OCI-LY1 (cell line): Measurements from ENCODE around the gene CDKAL1.

Experiments
- H2AFZ ChIP-seq: fragments of 200-600 bp; sonication (generic), shearing (Covaris generic); 2 replicates; pipeline ENCODE4 v1.6.0; 2014; ENCODE audit warnings: antibody characterized with exemption, mild to moderate bottlenecking, low read length
- H3F3A ChIP-seq: fragments of 200-600 bp; sonication (generic), shearing (Covaris generic); 2 replicates; pipeline ENCODE4 v1.6.0; 2014; ENCODE audit warnings: mild to moderate bottlenecking, antibody characterized with exemption, low read length, moderate library complexity; ENCODE audit not compliant: insufficient read depth
- H3K27ac ChIP-seq: fragments of 200-600 bp; sonication (generic); 2 replicates; pipeline ENCODE4 v1.5.1; 2014; ENCODE audit warnings: low read length, mixed run types, mild to moderate bottlenecking, low read depth; ENCODE audit not compliant: poor library complexity, severe bottlenecking
- H3K27me3 ChIP-seq: fragments of 200-600 bp; sonication (generic); 2 replicates; pipeline ENCODE4 v1.6.0; 2014; ENCODE audit warnings: antibody characterized with exemption, mild to moderate bottlenecking, low read length, moderate library complexity; ENCODE audit not compliant: insufficient read depth
- H3K36me3 ChIP-seq: fragments of 200-600 bp; sonication (generic); 2 replicates; pipeline ENCODE4 v1.6.1; 2014; ENCODE audit warnings: mild to moderate bottlenecking, antibody characterized with exemption, low read length, moderate library complexity, mixed read lengths; ENCODE audit not compliant: insufficient read depth
- H3K4me1 ChIP-seq: fragments of 200-600 bp; sonication (generic); 2 replicates; pipeline ENCODE4 v1.5.1; 2014; ENCODE audit warnings: mild to moderate bottlenecking, low read length, moderate library complexity; ENCODE audit not compliant: insufficient read depth, severe bottlenecking
- H3K4me2 ChIP-seq: fragments of 200-600 bp; sonication (generic), shearing (Covaris generic); 2 replicates; pipeline ENCODE4 v1.6.1; 2014; ENCODE audit warnings: low read length
- H3K4me3 ChIP-seq: fragments of 200-600 bp; sonication (generic); 2 replicates; pipeline ENCODE4 v1.5.1; 2014; ENCODE audit warnings: low read length, low read depth, mild to moderate bottlenecking, mixed read lengths; ENCODE audit not compliant: poor library complexity, severe bottlenecking
- H3K79me2 ChIP-seq: fragments of 200-600 bp; shearing (Covaris generic); 2 replicates; pipeline ENCODE4 v1.6.1; 2016; ENCODE audit warnings: mixed run types, low read length, mixed read lengths; ENCODE audit not compliant: insufficient read depth
- H3K9ac ChIP-seq: fragments of 200-600 bp; sonication (generic), shearing (Covaris generic); 2 replicates; pipeline ENCODE4 v1.6.1; 2014; ENCODE audit warnings: mild to moderate bottlenecking, low read length, mixed read lengths
- H3K9me2 ChIP-seq: fragments of 200-600 bp; sonication (generic), shearing (Covaris generic); 2 replicates; pipeline ENCODE4 v1.6.1; 2014; ENCODE audit warnings: low read depth, mild to moderate bottlenecking, low read length, mixed read lengths
- H3K9me3 ChIP-seq: fragments of 200-600 bp; shearing (Covaris generic); 2 replicates; pipeline ENCODE4 v1.6.1; 2014; ENCODE audit warnings: low read length, mixed read lengths
- H4K20me1 ChIP-seq: fragments of 200-600 bp; sonication (generic), shearing (Covaris generic); 2 replicates; pipeline ENCODE4 v1.6.0; 2016; ENCODE audit warnings: mild to moderate bottlenecking, low read length; ENCODE audit not compliant: insufficient read depth
- EZH2 ChIP-seq: fragments of 200-600 bp; sonication (generic), shearing (Covaris generic); IDR thresholded peaks from 2 replicates; pipeline ENCODE4 v1.8.0; 2017; ENCODE audit warnings: borderline replicate concordance, mixed run types, mild to moderate bottlenecking, antibody characterized with exemption, low read length, moderate library complexity, mixed read lengths
- TF ChIP-seq, protein P1 (sequence below): fragments of 200-600 bp; sonication (generic), shearing (Covaris generic); IDR thresholded peaks from 2 replicates; pipeline ENCODE4 v1.5.1; 2017; ENCODE audit warnings: mild to moderate bottlenecking, antibody characterized with exemption, low read length, moderate library complexity, mixed read lengths

The CDKAL1 gene

DNA sequence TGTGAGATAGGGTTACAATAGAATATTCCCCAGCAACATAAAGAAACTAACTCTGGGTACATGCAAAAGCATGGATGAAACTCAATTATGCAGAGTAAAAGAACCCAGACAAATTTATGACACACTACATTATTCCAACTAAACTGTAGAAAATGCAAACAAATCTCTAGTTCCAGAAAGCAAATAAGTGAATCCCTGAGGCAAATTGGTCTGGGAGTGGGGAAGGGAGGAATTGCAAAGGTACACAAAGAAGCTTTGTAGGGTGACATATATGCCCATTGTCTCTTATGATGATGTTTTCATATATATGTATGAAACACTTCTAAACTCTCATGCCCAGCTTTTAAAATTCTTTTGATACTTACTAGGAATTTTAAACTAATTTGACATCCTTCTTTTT, 266.0 kb downstream of the CDKAL1 start:
- H3K27ac ChIP-seq = no peak overlapping the region
- H3K4me1 ChIP-seq = no peaks in the 10 kb centered on the region
- H3F3A ChIP-seq = no peaks in the 10 kb centered on the region
- H3K9me3 ChIP-seq = no peaks in the 10 kb centered on the region
- no peak overlapping the region for H3K9ac ChIP-seq
- H3K36me3 ChIP-seq = no peaks in the 10 kb centered on the region
- no peaks in the 10 kb centered on the region for H3K9me2 ChIP-seq
- no peak overlapping the region for H2AFZ ChIP-seq
- TF ChIP-seq EZH2 = no peak
- TF ChIP-seq, protein P1, sequence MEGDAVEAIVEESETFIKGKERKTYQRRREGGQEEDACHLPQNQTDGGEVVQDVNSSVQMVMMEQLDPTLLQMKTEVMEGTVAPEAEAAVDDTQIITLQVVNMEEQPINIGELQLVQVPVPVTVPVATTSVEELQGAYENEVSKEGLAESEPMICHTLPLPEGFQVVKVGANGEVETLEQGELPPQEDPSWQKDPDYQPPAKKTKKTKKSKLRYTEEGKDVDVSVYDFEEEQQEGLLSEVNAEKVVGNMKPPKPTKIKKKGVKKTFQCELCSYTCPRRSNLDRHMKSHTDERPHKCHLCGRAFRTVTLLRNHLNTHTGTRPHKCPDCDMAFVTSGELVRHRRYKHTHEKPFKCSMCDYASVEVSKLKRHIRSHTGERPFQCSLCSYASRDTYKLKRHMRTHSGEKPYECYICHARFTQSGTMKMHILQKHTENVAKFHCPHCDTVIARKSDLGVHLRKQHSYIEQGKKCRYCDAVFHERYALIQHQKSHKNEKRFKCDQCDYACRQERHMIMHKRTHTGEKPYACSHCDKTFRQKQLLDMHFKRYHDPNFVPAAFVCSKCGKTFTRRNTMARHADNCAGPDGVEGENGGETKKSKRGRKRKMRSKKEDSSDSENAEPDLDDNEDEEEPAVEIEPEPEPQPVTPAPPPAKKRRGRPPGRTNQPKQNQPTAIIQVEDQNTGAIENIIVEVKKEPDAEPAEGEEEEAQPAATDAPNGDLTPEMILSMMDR = no peak
- H4K20me1 ChIP-seq = no peaks in the 10 kb centered on the region
- no peak overlapping the region for H3K4me3 ChIP-seq
- H3K27me3 ChIP-seq = no peaks in the 10 kb centered on the region
- no peak overlapping the region for H3K4me2 ChIP-seq
- no peaks in the 10 kb centered on the region for H3K79me2 ChIP-seq

DNA sequence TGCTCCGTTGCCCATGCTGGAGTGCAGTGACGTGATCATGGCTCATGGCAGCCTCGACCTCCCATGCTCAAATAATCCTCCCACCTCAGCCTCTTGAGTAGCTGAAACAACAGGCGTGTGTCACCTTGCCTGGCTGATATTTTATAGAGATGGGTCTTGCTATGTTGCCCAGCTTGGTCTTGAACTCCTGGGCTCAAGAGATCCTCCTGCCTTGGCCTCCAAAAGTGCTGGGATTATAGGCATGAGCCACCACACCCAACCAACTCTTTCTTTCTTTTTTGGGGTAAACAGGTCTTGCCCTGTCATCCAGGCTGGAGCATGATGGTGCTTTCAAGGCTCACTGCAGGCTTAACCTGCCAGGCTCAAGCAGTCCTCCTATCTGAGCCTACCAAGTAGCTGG, 266.4 kb downstream of the CDKAL1 start:
- H3K27ac ChIP-seq = no peak overlapping the region
- TF ChIP-seq EZH2 = no peak
- TF ChIP-seq, protein P1 = no peak
- H3K9ac ChIP-seq = no peak overlapping the region

DNA sequence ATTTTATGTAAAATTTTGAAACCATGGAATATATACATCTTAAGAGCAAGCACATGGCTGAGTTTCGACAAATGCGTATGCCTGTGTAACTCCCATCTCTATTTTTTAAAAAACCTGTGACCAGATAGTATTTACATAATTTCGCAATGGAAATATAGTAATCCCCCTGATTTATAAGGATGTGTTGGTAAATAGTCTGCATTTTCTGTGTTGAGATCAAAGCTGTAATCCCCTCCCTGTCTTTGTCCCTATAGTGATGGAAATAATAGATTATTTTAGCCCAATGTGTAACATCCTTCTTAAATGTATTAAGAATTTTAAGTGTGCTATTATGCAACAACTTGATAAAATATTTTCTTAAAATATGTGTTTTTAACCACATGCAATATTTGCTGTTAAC, 267.3 kb downstream of the CDKAL1 start:
- Histone ChIP-seq H3K4me1 (no peaks in the 10 kb centered on the region), H3K9ac (no peak overlapping the region), H3K9me3 (no peaks in the 10 kb centered on the region), H3K4me3 (no peak overlapping the region), H3K4me2 (no peak overlapping the region), H3K27me3 (no peaks in the 10 kb centered on the region), H3K27ac (no peak overlapping the region), H3K79me2 (no peaks in the 10 kb centered on the region), H3K9me2 (no peaks in the 10 kb centered on the region), H3F3A (no peaks in the 10 kb centered on the region), H2AFZ (no peak overlapping the region), H4K20me1 (no peaks in the 10 kb centered on the region), H3K36me3 (no peaks in the 10 kb centered on the region)
- TF ChIP-seq, protein P1 = no peak
- TF ChIP-seq EZH2 = no peak

More for the DNA sequence above, 266.4 kb downstream of the CDKAL1 start:
- H3K4me1 ChIP-seq = no peaks in the 10 kb centered on the region
- H3K9me2 ChIP-seq = no peaks in the 10 kb centered on the region
- H2AFZ ChIP-seq = no peak overlapping the region
- no peaks in the 10 kb centered on the region for H3K79me2 ChIP-seq
- H3K36me3 ChIP-seq = no peaks in the 10 kb centered on the region
- no peaks in the 10 kb centered on the region for H3F3A ChIP-seq
- H4K20me1 ChIP-seq = no peaks in the 10 kb centered on the region
- H3K4me3 ChIP-seq = no peak overlapping the region
- H3K9me3 ChIP-seq = no peaks in the 10 kb centered on the region
- no peak overlapping the region for H3K4me2 ChIP-seq
- H3K27me3 ChIP-seq = no peaks in the 10 kb centered on the region
